CD4-positive, alpha-beta T cell treated with Interleukin-17A for 1 hour (primary cell): ENCODE results near the gene PHF1.
"Not testable (repeated sequence)": the region's sequence is repeated elsewhere in the genome, so short reads cannot be mapped to it uniquely, and the experiment has no call there.

ENCODE experiments used
- DNase-seq: peaks from one replicate; pipeline ENCODE4 v3.0.0-alpha.2; 2020

PHF1 gene

GRCh38 chr6:33410711-33411631 is at the start of gene PHF1:
PHF1 (plus strand) TSS chr6:33411014; CDS start chr6:33412264, 1,250 bp downstream.
- DNase-seq = no peak

- not testable (repeated sequence) for DNase-seq
These were observed 47.3 kb upstream of the PHF1 start for GRCh38 chr6:33363486-33363885.

- DNase-seq = not testable (repeated sequence)
These were observed 46.2 kb upstream of the PHF1 start for GRCh38 chr6:33364475-33365205.

- DNase-seq = not testable (repeated sequence)
These were observed 45.4 kb upstream of the PHF1 start for GRCh38 chr6:33365206-33365971.

GRCh38 chr6:33367009-33367714 is 43.7 kb upstream of the PHF1 start:
- DNase-seq = no peak

GRCh38 chr6:33367715-33368025 is 43.1 kb upstream of the PHF1 start:
- not testable (repeated sequence) for DNase-seq

GRCh38 chr6:33371901-33372300 is 38.9 kb upstream of the PHF1 start:
- not testable (repeated sequence) for DNase-seq

GRCh38 chr6:33372526-33373123 is 38.2 kb upstream of the PHF1 start:
- no peak for DNase-seq

- DNase-seq = peak; percentile 17
These were observed 36.6 kb upstream of the PHF1 start for GRCh38 chr6:33373960-33374910.

GRCh38 chr6:33375143-33375671 is 35.6 kb upstream of the PHF1 start:
- no peak for DNase-seq

GRCh38 chr6:33377171-33377570 is 33.6 kb upstream of the PHF1 start:
- DNase-seq = no peak

GRCh38 chr6:33379184-33379583 is 31.6 kb upstream of the PHF1 start:
- not testable (repeated sequence) for DNase-seq

GRCh38 chr6:33380272-33380981 is 30.4 kb upstream of the PHF1 start:
- DNase-seq = no peak

- DNase-seq = no peak
These were observed 27.2 kb upstream of the PHF1 start for GRCh38 chr6:33383427-33384185.

GRCh38 chr6:33384581-33385020 is 26.2 kb upstream of the PHF1 start:
- no peak for DNase-seq

- DNase-seq = no peak
These were observed 20.6 kb upstream of the PHF1 start for GRCh38 chr6:33390173-33390572.

GRCh38 chr6:33390767-33391277 is 20.0 kb upstream of the PHF1 start:
- DNase-seq = no peak

GRCh38 chr6:33391278-33391921 is 19.4 kb upstream of the PHF1 start, which contains the start of gene KIFC1:
KIFC1 (plus strand) TSS chr6:33391823; CDS start chr6:33391986, 163 bp downstream.
- DNase-seq = peak; percentile 99
